Measurements from ENCODE around the gene HMOX1.

The HMOX1 gene

GRCh38 chr22:35335936-35336781 is 44.7 kb upstream of the HMOX1 start:
- DNase-seq (ENCODE audit: low read depth, low spot score), result no peak
- no peak for TF ChIP-seq CTCF (IDR thresholded peaks at IDR 0.05; ENCODE audit: insufficient read depth, low read length, missing control alignments)
- ChIA-PET CTCF (interaction anchor here (1.0 kb wide), 1 partner anchor 14 kb away, joined by 6 read pairs; no protein-coding TSS in a partner anchor), POLR2A (no interaction called here)
- no peak overlapping the region for H3K4me3 ChIP-seq (ENCODE audit: low read depth, low read length)

GRCh38 chr22:35337932-35338331 is 43.0 kb upstream of the HMOX1 start:
- no peak for DNase-seq (ENCODE audit: low read depth, low spot score)
- ChIA-PET CTCF (interaction anchor here (1.3 kb wide), 1 partner anchor 10 kb away, joined by 4 read pairs; no protein-coding TSS in a partner anchor), POLR2A (no interaction called here)
- TF ChIP-seq CTCF (IDR thresholded peaks at IDR 0.05; ENCODE audit: insufficient read depth, low read length, missing control alignments), result no peak
- H3K4me3 ChIP-seq (ENCODE audit: low read depth, low read length), result no peak overlapping the region

- DNase-seq (ENCODE audit: low read depth, low spot score), result no peak
- POLR2A ChIA-PET, result no interaction called here
- no peak for TF ChIP-seq CTCF (IDR thresholded peaks at IDR 0.05; ENCODE audit: insufficient read depth, low read length, missing control alignments)
- no peak overlapping the region for H3K4me3 ChIP-seq (ENCODE audit: low read depth, low read length)
- CTCF ChIA-PET, result interaction anchor here (1.1 to 1.2 kb wide), 2 partner anchors 10 to 12 kb away, joined by 3 read pairs; no protein-coding TSS in a partner anchor
These were observed 39.6 kb upstream of the HMOX1 start for GRCh38 chr22:35341090-35341874.

- H3K4me3 ChIP-seq (ENCODE audit: low read depth, low read length), result no peak overlapping the region
- ChIA-PET CTCF (interaction anchor here (1.1 kb wide), 1 partner anchor 9 kb away, joined by 3 read pairs; no protein-coding TSS in a partner anchor), POLR2A (no interaction called here)
- no peak for TF ChIP-seq CTCF (IDR thresholded peaks at IDR 0.05; ENCODE audit: insufficient read depth, low read length, missing control alignments)
- no peak for DNase-seq (ENCODE audit: low read depth, low spot score)
These were observed 38.5 kb upstream of the HMOX1 start for GRCh38 chr22:35342390-35342789.

GRCh38 chr22:35343664-35344550 is 37.0 kb upstream of the HMOX1 start:
- no peak for DNase-seq (ENCODE audit: low read depth, low spot score)
- ChIA-PET POLR2A (no interaction called here), CTCF (no interaction called here)
- no peak for TF ChIP-seq CTCF (IDR thresholded peaks at IDR 0.05; ENCODE audit: insufficient read depth, low read length, missing control alignments)
- H3K4me3 ChIP-seq (ENCODE audit: low read depth, low read length), result no peak overlapping the region

Measured in AG04449 (cell line).